ENCODE data around the gene CCDC61.

GRCh38 chr19:45999653-46000121, 4.4 kb downstream of the CCDC61 start:
- TF ChIP-seq, protein P1, sequence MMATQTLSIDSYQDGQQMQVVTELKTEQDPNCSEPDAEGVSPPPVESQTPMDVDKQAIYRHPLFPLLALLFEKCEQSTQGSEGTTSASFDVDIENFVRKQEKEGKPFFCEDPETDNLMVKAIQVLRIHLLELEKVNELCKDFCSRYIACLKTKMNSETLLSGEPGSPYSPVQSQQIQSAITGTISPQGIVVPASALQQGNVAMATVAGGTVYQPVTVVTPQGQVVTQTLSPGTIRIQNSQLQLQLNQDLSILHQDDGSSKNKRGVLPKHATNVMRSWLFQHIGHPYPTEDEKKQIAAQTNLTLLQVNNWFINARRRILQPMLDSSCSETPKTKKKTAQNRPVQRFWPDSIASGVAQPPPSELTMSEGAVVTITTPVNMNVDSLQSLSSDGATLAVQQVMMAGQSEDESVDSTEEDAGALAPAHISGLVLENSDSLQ (IDR thresholded peaks at IDR 0.05): no peak
- TF ChIP-seq FOXK2 (IDR thresholded peaks at IDR 0.05) (no peak), SP1 (IDR thresholded peaks at IDR 0.05) (no peak), HDGF (IDR thresholded peaks at IDR 0.05; ENCODE audit: borderline replicate concordance) (no peak), ARNT (IDR thresholded peaks at IDR 0.05) (no peak)

Measured in HEK293T (cell line).